OCI-LY7 (cell line): ENCODE data around the gene PIGX. TPM values are rescaled to one million over a fixed set of nuclear protein-coding genes. Genes with fewer than 3 reads are reported as not detected.

Source experiments
- BruUV-seq: library from RNA; stranded (reverse); fragments of 400-500 nt; replicated peaks from 2 replicates; lab custom pipeline; 2021; lab: Mats Ljungman, UMichigan
- CTCF ChIA-PET: fragments of 300-600 bp; sonication (Branson Sonifier 250); formaldehyde crosslinking; loops from one replicate; lab custom pipeline; 2022; ENCODE audit warnings: antibody characterized with exemption; ENCODE audit not compliant: unreplicated experiment; lab: Charles Lee
- POLR2A ChIA-PET: fragments of 300-600 bp; sonication (Branson Sonifier 250); formaldehyde crosslinking; loops from one replicate; lab custom pipeline; 2022; ENCODE audit warnings: antibody characterized with exemption; lab: Charles Lee
- DNase-seq: peaks from one replicate; pipeline ENCODE4 v3.0.0-alpha.2; 2015; ENCODE audit warnings: low spot score
- H2AFZ ChIP-seq: fragments of 200-600 bp; sonication (generic), shearing (Covaris generic); 2 replicates; pipeline ENCODE4 v1.6.1; 2014; ENCODE audit warnings: mild to moderate bottlenecking, antibody characterized with exemption, low read length, moderate library complexity
- H3K27ac ChIP-seq: fragments of 200-600 bp; sonication (generic); 2 replicates; pipeline ENCODE4 v1.5.1; 2014; ENCODE audit warnings: mixed run types, low read depth, mild to moderate bottlenecking, moderate library complexity, low read length, inconsistent platforms; ENCODE audit not compliant: poor library complexity, severe bottlenecking
- H3K36me3 ChIP-seq: fragments of 200-600 bp; sonication (generic); 2 replicates; pipeline ENCODE4 v1.6.1; 2014; ENCODE audit warnings: mild to moderate bottlenecking, antibody characterized with exemption, low read length, moderate library complexity, mixed read lengths; ENCODE audit not compliant: insufficient read depth
- H3K4me1 ChIP-seq: fragments of 200-600 bp; sonication (generic); 2 replicates; pipeline ENCODE4 v1.5.1; 2014; ENCODE audit warnings: mild to moderate bottlenecking, low read length; ENCODE audit not compliant: insufficient read depth, poor library complexity, severe bottlenecking
- H3K4me2 ChIP-seq: fragments of 200-600 bp; sonication (generic); 2 replicates; pipeline ENCODE4 v1.6.1; 2014; ENCODE audit warnings: mild to moderate bottlenecking, low read length
- H3K4me3 ChIP-seq: fragments of 200-600 bp; sonication (generic); 2 replicates; pipeline ENCODE4 v1.5.1; 2014; ENCODE audit warnings: mild to moderate bottlenecking, low read depth, low read length; ENCODE audit not compliant: poor library complexity, severe bottlenecking
- H3K79me2 ChIP-seq: fragments of 200-600 bp; sonication (generic); 2 replicates; pipeline ENCODE4 v1.6.1; 2016; ENCODE audit warnings: low read depth, mild to moderate bottlenecking, low read length, moderate library complexity, mixed read lengths; ENCODE audit not compliant: insufficient read depth
- H3K9me2 ChIP-seq: fragments of 200-600 bp; sonication (generic); 2 replicates; pipeline ENCODE4 v1.6.1; 2016; ENCODE audit warnings: mild to moderate bottlenecking, low read length, mixed read lengths; ENCODE audit not compliant: insufficient read depth
- H3K9me3 ChIP-seq: fragments of 200-600 bp; sonication (generic); 2 replicates; pipeline ENCODE4 v1.6.1; 2014; ENCODE audit warnings: mild to moderate bottlenecking, mixed run types, low read length, mixed read lengths
- H4K20me1 ChIP-seq: fragments of 200-600 bp; sonication (generic); 2 replicates; pipeline ENCODE4 v1.6.1; 2014; ENCODE audit warnings: mild to moderate bottlenecking, antibody characterized with exemption, low read length, moderate library complexity, mixed read lengths; ENCODE audit not compliant: insufficient read depth
- EZH2phosphoT487 ChIP-seq: fragments of 200-600 bp; sonication (generic); IDR thresholded peaks from 2 replicates; pipeline ENCODE4 v1.6.1; 2018; ENCODE audit warnings: low read depth, borderline replicate concordance, mild to moderate bottlenecking, mixed run types, antibody characterized with exemption, low read length, moderate library complexity, mixed read lengths
- intact Hi-C: fragments of 100-400 bp; cut with micrococcal nuclease; formaldehyde crosslinking; loops from one replicate; pipeline ENCODE4 v1.10.0; 2022; ENCODE audit not compliant: unreplicated experiment
- total RNA-seq, 2 experiments: library from RNA; depleted of rRNA in 1 of 2; stranded (reverse); fragments of >200 nt in 1 of 2; shearing (Covaris generic) in 1 of 2; gene quantifications; 2 replicates each; pipeline ENCODE4 v1.2.3, GENCODE V29; 2014 to 2022
- TF ChIP-seq, protein P1 (sequence below): fragments of 200-600 bp; sonication (generic); conservative IDR thresholded peaks from 2 replicates; pipeline ENCODE4 v1.5.1; 2014; ENCODE audit warnings: mild to moderate bottlenecking, antibody characterized with exemption, low read length, moderate library complexity, mixed read lengths

PIGX gene
- total RNA-seq, 2 experiments from 2014 or later = 24.9 to 31.5 TPM

DNA sequence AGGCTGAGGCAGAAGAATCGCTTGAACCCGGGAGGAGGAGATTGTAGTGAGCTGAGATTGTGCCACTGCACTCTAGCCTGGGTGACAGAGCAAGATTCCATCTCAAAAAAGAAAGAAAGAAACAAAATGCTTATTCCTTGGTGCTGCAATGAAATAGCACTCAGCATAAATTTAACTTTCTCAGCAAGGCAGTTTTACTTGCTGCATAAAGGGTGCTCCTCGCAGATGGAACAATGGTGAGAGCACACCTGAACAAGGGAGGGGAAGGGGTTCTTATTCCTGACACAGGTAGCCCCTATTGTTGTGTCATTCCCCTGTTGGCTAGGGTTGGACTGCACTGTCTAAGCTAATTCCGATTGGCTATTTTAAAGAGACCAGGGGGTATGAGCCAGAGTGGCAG, 44.6 kb downstream of the PIGX start:
- POLR2A ChIA-PET = interaction anchor here (0.9 to 1.2 kb wide), 2 partner anchors 10 to 13 kb away, joined by 3 read pairs; no protein-coding TSS in a partner anchor
- H3K27ac ChIP-seq = no peak overlapping the region
- no peaks in the 10 kb centered on the region for H4K20me1 ChIP-seq
- TF ChIP-seq, protein P1, sequence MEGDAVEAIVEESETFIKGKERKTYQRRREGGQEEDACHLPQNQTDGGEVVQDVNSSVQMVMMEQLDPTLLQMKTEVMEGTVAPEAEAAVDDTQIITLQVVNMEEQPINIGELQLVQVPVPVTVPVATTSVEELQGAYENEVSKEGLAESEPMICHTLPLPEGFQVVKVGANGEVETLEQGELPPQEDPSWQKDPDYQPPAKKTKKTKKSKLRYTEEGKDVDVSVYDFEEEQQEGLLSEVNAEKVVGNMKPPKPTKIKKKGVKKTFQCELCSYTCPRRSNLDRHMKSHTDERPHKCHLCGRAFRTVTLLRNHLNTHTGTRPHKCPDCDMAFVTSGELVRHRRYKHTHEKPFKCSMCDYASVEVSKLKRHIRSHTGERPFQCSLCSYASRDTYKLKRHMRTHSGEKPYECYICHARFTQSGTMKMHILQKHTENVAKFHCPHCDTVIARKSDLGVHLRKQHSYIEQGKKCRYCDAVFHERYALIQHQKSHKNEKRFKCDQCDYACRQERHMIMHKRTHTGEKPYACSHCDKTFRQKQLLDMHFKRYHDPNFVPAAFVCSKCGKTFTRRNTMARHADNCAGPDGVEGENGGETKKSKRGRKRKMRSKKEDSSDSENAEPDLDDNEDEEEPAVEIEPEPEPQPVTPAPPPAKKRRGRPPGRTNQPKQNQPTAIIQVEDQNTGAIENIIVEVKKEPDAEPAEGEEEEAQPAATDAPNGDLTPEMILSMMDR = no peak
- TF ChIP-seq EZH2phosphoT487 = no peak
- intact Hi-C loops = no loop called here
- peak; percentile 36 for DNase-seq
- H2AFZ ChIP-seq = no peak overlapping the region
- H3K36me3 ChIP-seq = peaks cover 88% of the 10 kb centered on the region
- H3K4me2 ChIP-seq = no peak overlapping the region
- no peak overlapping the region for H3K4me3 ChIP-seq
- H3K9me3 ChIP-seq = peaks cover 26% of the 10 kb centered on the region
- H3K79me2 ChIP-seq = peaks cover 73% of the 10 kb centered on the region
- H3K4me1 ChIP-seq = no peaks in the 10 kb centered on the region
- no TSS peak for BruUV-seq
- no peaks in the 10 kb centered on the region for H3K9me2 ChIP-seq
- CTCF ChIA-PET = no interaction called here

DNA sequence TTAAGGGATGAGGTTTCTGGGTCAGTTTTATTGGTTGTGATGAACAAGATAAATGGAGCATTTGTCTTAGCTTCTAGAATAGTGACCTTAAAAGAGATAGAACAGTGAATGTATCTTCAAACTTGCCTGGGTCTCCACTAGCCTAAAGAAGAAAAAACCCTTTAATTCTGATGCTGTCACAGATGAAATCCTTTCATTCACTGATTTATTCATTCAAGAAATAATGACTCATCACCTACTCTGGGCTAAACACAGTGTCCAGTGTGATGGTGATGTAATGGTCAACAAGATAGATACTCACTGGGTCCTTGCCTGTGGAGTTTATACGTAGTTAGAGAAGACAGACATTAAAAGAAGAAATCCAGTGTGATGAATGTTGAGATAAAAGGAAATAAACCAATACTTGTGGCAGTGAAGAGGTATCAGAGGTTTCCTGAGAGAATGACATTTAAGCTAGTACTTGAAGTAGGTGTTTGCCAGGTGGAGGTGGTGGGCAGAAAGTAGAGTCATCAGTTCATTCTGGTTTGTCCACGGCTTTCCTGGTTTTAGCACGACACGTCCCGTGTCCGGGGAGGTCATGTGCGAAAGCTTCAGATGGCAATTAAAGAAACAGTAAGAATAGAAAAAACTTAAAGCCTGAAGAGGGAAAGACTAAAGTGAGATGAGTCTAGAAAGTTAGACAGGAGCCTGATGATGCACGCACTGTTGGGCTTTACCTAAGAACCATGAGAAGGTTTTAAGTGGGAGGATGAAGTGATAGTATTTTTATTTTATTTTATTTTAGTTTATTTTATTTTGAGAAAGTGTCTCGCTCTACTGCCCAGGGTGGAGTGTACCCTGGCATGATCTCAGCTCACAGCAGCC, 45.9 kb downstream of the PIGX start:
- ChIA-PET POLR2A (interaction anchor here (0.9 kb wide), 1 partner anchor 118 kb away, joined by 5 read pairs; no protein-coding TSS in a partner anchor), CTCF (no interaction called here)
- intact Hi-C loops = no loop called here
- Histone ChIP-seq H3K79me2 (peaks cover 62% of the 10 kb centered on the region), H4K20me1 (no peaks in the 10 kb centered on the region), H3K4me2 (no peak overlapping the region), H3K36me3 (peaks cover 80% of the 10 kb centered on the region), H3K9me2 (no peaks in the 10 kb centered on the region), H3K27ac (no peak overlapping the region), H3K4me1 (no peaks in the 10 kb centered on the region), H2AFZ (no peak overlapping the region), H3K9me3 (peaks cover 18% of the 10 kb centered on the region; the same call in 1 of the 2 replicates), H3K4me3 (no peak overlapping the region)
- TSS peak; percentile 6 for BruUV-seq
- DNase-seq = no peak
- TF ChIP-seq, protein P1 = no peak
- no peak for TF ChIP-seq EZH2phosphoT487

DNA sequence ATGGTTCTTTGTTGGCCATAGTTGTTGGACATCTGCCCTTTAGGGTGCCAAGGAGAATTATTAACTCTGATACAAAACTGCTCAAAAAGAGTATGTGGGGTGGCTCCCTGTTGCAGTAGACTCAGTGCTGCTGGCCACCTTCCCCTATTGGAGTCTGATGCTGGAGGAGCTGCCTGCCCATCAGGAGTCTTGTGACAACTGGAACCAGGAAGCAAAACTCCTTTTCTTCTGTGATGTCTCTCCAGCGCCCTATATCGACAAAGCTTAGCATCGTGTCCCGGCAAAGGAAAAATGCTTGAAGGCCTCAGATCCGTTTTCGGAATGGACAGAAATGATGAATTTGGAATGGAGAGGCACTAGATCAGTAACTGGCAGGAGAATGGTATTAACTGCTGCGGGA, 51.0 kb downstream of the PIGX start:
- Histone ChIP-seq H2AFZ (no peak overlapping the region), H3K27ac (no peak overlapping the region), H3K4me2 (no peak overlapping the region), H3K4me1 (no peaks in the 10 kb centered on the region), H4K20me1 (no peaks in the 10 kb centered on the region), H3K4me3 (no peak overlapping the region), H3K9me2 (no peaks in the 10 kb centered on the region), H3K36me3 (peaks cover 56% of the 10 kb centered on the region), H3K9me3 (no peaks in the 10 kb centered on the region), H3K79me2 (peaks cover 48% of the 10 kb centered on the region)
- POLR2A ChIA-PET = interaction anchor here (0.5 to 1.1 kb wide), 6 partner anchors 8 to 1367 kb away, joined by 3 to 7 read pairs (median 3); no protein-coding TSS in a partner anchor
- no peak for DNase-seq
- intact Hi-C loops = no loop called here
- CTCF ChIA-PET = no interaction called here
- BruUV-seq = no TSS peak
- TF ChIP-seq EZH2phosphoT487 = no peak
- TF ChIP-seq, protein P1 = no peak
